HepG2 (cell line): Measurements from ENCODE around the gene TRIM67.

Experiments
- CHD2 ChIP-seq: IDR thresholded peaks from 2 replicates; pipeline ENCODE4 v1.6.1; 2011; ENCODE audit warnings: low read depth, low read length, improper control_type of control experiment
- HDAC2 ChIP-seq: sonication (generic); formaldehyde crosslinking; IDR thresholded peaks from 2 replicates; pipeline ENCODE4 v1.4.0; 2020; ENCODE audit warnings: missing genetic modification reagents
- HDAC6 ChIP-seq: fragments of 200-600 bp; sonication (generic); IDR thresholded peaks from 2 replicates; pipeline ENCODE4 v1.7.0; 2017; ENCODE audit warnings: mild to moderate bottlenecking, antibody characterized with exemption, low read length, low read depth
- POLR2A ChIP-seq, 2 experiments: IDR thresholded peaks; 2 replicates each; pipeline ENCODE4 v1.6.1; 2011; ENCODE audit warnings: low read depth in 2 of 2, low read length in 2 of 2, mild to moderate bottlenecking in 1 of 2, moderate library complexity in 1 of 2; ENCODE audit not compliant: insufficient read depth in 1 of 2
- TFDP2 ChIP-seq: sonication (generic); formaldehyde crosslinking; IDR thresholded peaks from 2 replicates; pipeline ENCODE4 v1.4.0; 2020; ENCODE audit warnings: missing genetic modification reagents
- ZNF124 ChIP-seq: sonication (generic); formaldehyde crosslinking; IDR thresholded peaks from 2 replicates; pipeline ENCODE4 v1.4.0; 2020; ENCODE audit warnings: missing genetic modification reagents
- ZNF230 ChIP-seq: sonication (generic); formaldehyde crosslinking; IDR thresholded peaks from 2 replicates; pipeline ENCODE4 v1.4.0; 2020; ENCODE audit warnings: mild to moderate bottlenecking, missing genetic modification reagents
- ZNF367 ChIP-seq: sonication (generic); formaldehyde crosslinking; IDR thresholded peaks from 2 replicates; pipeline ENCODE4 v1.4.0; 2020; ENCODE audit warnings: missing genetic modification reagents, borderline replicate concordance
- ZNF773 ChIP-seq: sonication (generic); formaldehyde crosslinking; IDR thresholded peaks from 2 replicates; pipeline ENCODE4 v1.4.0; 2020; ENCODE audit warnings: missing genetic modification reagents, borderline replicate concordance

GRCh38 chr1:231177226-231177625 is 15.4 kb downstream of the TRIM67 start:
- no peak for TF ChIP-seq HDAC2
- no peak for TF ChIP-seq ZNF230
- TF ChIP-seq CHD2, result no peak
- no peak for TF ChIP-seq ZNF367 (CRISPR knock-in tag)
- TF ChIP-seq ZNF124, result no peak
- TF ChIP-seq POLR2A (IDR thresholded peaks at IDR 0.05; ENCODE audit: insufficient read depth in 1 of 2, low read depth in 2 of 2, low read length in 2 of 2), result no peak
- TF ChIP-seq HDAC6, result no peak
- no peak for TF ChIP-seq TFDP2 (CRISPR knock-in tag)
- TF ChIP-seq ZNF773 (CRISPR knock-in tag), result no peak
